ENCODE measurements around the gene EVPL. TPM values are rescaled to one million over a fixed set of nuclear protein-coding genes. Genes with fewer than 3 reads are reported as not detected.
"Not testable (repeated sequence)": the region's sequence is repeated elsewhere in the genome, so short reads cannot be mapped to it uniquely, and the experiment has no call there.

The EVPL gene
- total and polyA plus RNA-seq, 2 experiments from 2014 or later, result 0.47 to 1.3 TPM

DNA sequence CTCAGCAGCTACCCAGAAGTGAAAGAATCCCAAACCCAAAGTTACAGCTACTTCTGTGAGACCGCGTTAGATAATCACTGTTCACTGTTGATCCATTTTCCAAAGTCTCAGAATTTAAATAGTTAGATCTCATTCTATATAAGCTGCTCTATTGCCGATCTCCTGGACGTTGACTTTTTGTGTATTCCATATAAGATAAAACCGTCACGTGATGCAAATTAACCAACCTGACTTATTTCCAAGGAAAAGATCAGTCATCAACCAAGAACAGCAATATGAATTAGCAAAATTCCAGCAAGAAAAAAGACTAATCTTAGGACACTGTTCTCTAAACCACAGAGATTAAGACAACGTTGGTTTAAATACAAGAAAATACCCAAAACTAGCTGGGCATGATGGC lies 56.5 kb downstream of the EVPL start:
- H3K9me2 ChIP-seq (ENCODE audit: insufficient read depth), result no peaks in the 10 kb centered on the region
- peaks cover 25% of the 10 kb centered on the region for H3K36me3 Mint-ChIP-seq (ENCODE audit: low read depth)
- H3K27ac Mint-ChIP-seq, result no peak overlapping the region
- H3K79me2 ChIP-seq (replicated peaks; ENCODE audit: insufficient read depth), result peaks cover 86% of the 10 kb centered on the region
- no peak for TF ChIP-seq STAT1 (IDR thresholded peaks at IDR 0.05; ENCODE audit: unreplicated experiment)
- no peak for DNase-seq (ENCODE audit: low spot score)
- ATAC-seq, result no peak
- no peak overlapping the region for H3K4me3 ChIP-seq
- H2AFZ ChIP-seq, result no peak overlapping the region
- H3K4me1 Mint-ChIP-seq, result peaks cover 1% of the 10 kb centered on the region; the same call in 1 of the 3 replicates
- H3K36me3 ChIP-seq (ENCODE audit: insufficient read depth), result no peaks in the 10 kb centered on the region
- H3K27me3 ChIP-seq (ENCODE audit: insufficient read depth), result no peaks in the 10 kb centered on the region
- no peak overlapping the region for H3K4me2 ChIP-seq
- peaks cover 12% of the 10 kb centered on the region; the same call in 1 of the 2 replicates for H4K20me1 ChIP-seq (replicated peaks; ENCODE audit: insufficient read depth)
- no peaks in the 10 kb centered on the region for H3K9me3 Mint-ChIP-seq
- 0 out of 2 replicates have a peak, but pooled peaks cover 2% of the 10 kb centered on the region for H3F3A ChIP-seq (replicated peaks; ENCODE audit: low read depth)
- H3K27me3 Mint-ChIP-seq (ENCODE audit: insufficient read depth, low read depth, poor library complexity), result peaks cover 4% of the 10 kb centered on the region
- no peaks in the 10 kb centered on the region for H3K4me1 ChIP-seq (ENCODE audit: insufficient read depth)
- H3K4me3 Mint-ChIP-seq, result no peak overlapping the region
- H3K27ac ChIP-seq (ENCODE audit: low read depth), result peak overlapping the region; percentile 46

DNA sequence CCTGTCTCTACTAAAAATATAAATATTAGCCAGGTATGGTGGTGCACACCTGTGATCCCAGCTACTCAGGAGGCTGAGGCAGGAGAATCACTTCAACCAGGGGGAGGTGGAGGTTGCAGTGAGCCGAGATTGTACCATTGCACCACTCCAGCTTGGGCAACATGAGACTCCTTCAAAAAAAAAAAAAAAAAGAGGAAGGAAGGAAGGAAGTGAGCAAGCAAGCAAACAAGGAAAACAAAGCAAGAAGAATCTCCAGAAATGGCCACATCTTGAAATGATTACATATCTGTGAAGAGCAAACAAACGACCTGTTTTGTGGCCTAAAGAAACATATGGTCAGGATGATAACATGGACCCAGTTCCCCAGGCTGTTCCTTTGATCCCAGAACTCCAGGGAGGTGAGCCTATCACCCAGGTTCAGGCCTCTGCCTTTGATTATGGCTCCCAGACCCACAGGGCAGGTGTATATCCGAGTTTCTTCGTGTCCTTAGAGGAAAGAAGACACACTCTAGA lies 57.0 kb downstream of the EVPL start:
- Histone ChIP-seq H3K27me3 (ENCODE audit: insufficient read depth) (no peaks in the 10 kb centered on the region), H3K79me2 (replicated peaks; ENCODE audit: insufficient read depth) (peaks cover 86% of the 10 kb centered on the region), H4K20me1 (replicated peaks; ENCODE audit: insufficient read depth) (peaks cover 12% of the 10 kb centered on the region; the same call in 1 of the 2 replicates), H3F3A (replicated peaks; ENCODE audit: low read depth) (0 out of 2 replicates have a peak, but pooled peaks cover 2% of the 10 kb centered on the region), H3K9me2 (ENCODE audit: insufficient read depth) (no peaks in the 10 kb centered on the region), H3K4me2 (no peak overlapping the region), H3K4me1 (ENCODE audit: insufficient read depth) (no peaks in the 10 kb centered on the region), H3K36me3 (ENCODE audit: insufficient read depth) (no peaks in the 10 kb centered on the region), H3K27ac (ENCODE audit: low read depth) (peak overlapping the region; percentile 46), H3K4me3 (no peak overlapping the region), H2AFZ (no peak overlapping the region)
- ATAC-seq (no peak), DNase-seq (ENCODE audit: low spot score) (no peak)
- Mint-ChIP-seq H3K27ac (no peak overlapping the region), H3K9me3 (no peaks in the 10 kb centered on the region), H3K36me3 (ENCODE audit: low read depth) (peaks cover 28% of the 10 kb centered on the region), H3K4me3 (no peak overlapping the region), H3K4me1 (no peaks in the 10 kb centered on the region), H3K27me3 (ENCODE audit: insufficient read depth, low read depth, poor library complexity) (peaks cover 1% of the 10 kb centered on the region)
- TF ChIP-seq, protein P1, sequence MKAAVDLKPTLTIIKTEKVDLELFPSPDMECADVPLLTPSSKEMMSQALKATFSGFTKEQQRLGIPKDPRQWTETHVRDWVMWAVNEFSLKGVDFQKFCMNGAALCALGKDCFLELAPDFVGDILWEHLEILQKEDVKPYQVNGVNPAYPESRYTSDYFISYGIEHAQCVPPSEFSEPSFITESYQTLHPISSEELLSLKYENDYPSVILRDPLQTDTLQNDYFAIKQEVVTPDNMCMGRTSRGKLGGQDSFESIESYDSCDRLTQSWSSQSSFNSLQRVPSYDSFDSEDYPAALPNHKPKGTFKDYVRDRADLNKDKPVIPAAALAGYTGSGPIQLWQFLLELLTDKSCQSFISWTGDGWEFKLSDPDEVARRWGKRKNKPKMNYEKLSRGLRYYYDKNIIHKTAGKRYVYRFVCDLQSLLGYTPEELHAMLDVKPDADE (IDR thresholded peaks at IDR 0.05), result no peak
- no peak for TF ChIP-seq EZH2phosphoT487 (IDR thresholded peaks at IDR 0.05; ENCODE audit: unreplicated experiment)
- TF ChIP-seq NANOG (IDR thresholded peaks at IDR 0.05; ENCODE audit: borderline replicate concordance), result no peak

- not testable (repeated sequence) for ATAC-seq; H3K4me2 ChIP-seq; H3K36me3 ChIP-seq (ENCODE audit: insufficient read depth); H3K27ac Mint-ChIP-seq; H3K27ac ChIP-seq (ENCODE audit: low read depth); DNase-seq (ENCODE audit: low spot score); H3K9me2 ChIP-seq (ENCODE audit: insufficient read depth); H3K4me1 ChIP-seq (ENCODE audit: insufficient read depth); H3F3A ChIP-seq (replicated peaks; ENCODE audit: low read depth); H3K4me3 ChIP-seq; H2AFZ ChIP-seq; H3K4me1 Mint-ChIP-seq; H3K4me3 Mint-ChIP-seq; H3K27me3 Mint-ChIP-seq (ENCODE audit: insufficient read depth, low read depth, poor library complexity); H3K27me3 ChIP-seq (ENCODE audit: insufficient read depth); H3K9me3 Mint-ChIP-seq
- Histone ChIP-seq H4K20me1 (replicated peaks; ENCODE audit: insufficient read depth) (peaks cover 12% of the 10 kb centered on the region; the same call in 1 of the 2 replicates), H3K79me2 (replicated peaks; ENCODE audit: insufficient read depth) (peaks cover 87% of the 10 kb centered on the region)
- H3K36me3 Mint-ChIP-seq (ENCODE audit: low read depth), result peaks cover 31% of the 10 kb centered on the region
Observed at GRCh38 chr17:75969044-75969443, 58.1 kb downstream of the EVPL start.

Data from GM23338 (cell line).